HG02884 (cell line): ENCODE measurements around the gene RALGPS1.

Experiments
- ATAC-seq: cut with Tn5 transposase; IDR thresholded peaks from one replicate; pipeline ENCODE4 v1.9.1; 2021; ENCODE audit warnings: mild to moderate bottlenecking, moderate library complexity; ENCODE audit not compliant: unreplicated experiment

Gene RALGPS1

DNA sequence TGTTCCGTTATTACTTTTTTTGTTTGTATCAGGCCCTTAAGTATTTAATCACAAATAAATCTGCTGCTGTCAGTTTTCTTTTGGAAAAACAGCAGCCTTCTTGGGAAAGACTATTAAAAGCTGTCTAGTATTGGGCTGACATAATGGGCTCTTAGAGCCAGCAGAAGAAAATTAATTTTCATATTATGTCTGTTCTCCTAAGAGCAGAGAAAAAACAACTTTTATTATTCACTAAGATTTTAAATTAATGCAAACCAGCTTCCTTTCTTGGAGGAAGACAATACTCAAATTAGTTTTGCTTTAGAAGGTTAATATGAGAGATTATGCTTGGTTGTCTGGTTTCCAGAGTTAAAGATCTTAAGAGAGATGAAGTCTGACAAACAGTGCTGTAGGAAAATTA, 319.4 kb downstream of the RALGPS1 start:
- ATAC-seq, result no peak

DNA sequence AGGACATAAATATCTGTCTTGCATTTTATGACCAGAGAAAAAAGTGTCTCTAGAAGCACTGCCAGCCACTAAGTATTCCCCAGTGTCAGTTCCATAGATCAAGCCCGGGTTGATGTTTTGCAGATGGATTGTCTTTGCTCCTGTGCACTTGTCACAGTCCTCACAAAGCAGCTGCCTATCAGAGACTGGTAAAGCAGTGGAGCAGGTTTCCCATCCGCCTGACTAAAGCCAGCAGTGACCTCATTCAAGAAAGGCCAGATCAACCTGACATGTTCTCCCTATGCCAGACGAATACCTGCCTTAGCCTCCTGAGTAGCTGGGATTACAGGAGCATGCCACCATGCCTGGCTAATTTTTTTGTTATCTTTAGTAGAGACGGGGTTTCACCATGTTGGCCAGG, 323.2 kb downstream of the RALGPS1 start:
- ATAC-seq, result no peak

DNA sequence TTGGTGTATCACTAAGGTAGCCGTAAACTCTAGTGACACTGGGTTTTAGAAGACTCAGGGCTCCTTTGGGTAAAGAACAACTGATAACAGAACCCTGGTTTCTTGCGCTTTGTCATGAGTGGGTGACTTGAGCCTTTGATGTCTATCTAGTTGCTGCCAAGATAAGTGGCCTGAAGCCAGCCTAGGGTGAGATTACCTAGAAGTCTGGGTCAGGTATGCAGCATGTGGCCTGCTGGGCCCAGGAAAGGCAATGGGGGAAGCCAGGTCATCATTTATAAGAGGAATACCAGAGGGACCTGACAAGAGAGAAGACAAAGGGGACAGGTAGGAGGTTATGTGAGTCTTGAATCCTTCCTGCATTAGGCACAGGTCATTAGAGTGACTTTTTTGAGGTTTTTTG, 326.8 kb downstream of the RALGPS1 start:
- ATAC-seq, result no peak

DNA sequence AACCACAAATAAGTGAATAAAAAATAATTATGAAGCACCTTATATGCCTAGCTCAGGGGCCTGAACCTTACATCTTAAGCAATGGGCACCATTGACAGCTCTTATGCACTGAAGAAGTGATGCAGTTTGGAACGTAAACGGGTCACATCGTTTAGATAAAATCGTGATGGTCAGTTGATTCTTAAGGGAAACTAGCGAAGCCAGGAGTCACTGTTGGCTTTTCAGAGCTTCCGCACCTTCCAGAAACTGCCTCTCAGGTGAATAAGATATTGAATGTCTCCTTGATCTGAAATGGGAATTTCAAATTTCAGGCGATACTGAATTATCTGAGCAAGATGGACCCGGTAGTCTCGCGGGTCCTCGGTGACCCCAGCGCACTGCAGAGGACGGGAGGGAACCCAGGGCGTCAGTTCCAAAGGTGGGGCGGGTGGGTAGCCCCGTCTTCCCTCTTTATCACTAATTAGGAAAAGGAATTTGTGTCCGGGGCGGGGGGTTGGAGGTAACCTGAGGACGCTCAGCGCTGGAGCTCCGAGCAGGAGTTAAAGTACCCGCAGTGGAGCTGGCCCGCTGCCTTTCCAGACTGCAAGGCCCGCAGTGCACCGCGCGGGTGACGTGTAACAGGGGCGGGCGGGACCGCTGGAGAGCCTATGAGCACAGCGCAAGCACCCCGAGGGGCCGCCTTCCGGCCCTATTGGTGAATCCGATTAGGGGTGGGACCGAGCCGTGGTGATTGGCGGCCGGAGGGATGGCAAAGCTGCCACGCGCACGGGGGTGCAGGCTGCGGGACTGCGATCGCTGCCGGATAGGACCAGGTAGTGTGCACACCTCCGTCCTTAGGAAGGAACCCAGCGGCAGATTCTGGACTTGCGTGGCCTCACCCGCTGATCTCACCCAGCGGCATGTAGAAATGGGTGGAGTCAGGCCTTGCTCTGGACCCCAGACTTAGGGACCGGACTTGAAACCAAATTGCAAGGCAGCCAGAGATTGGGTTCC, 330.3 kb downstream of the RALGPS1 start:
- ATAC-seq, result peak; percentile 99

DNA sequence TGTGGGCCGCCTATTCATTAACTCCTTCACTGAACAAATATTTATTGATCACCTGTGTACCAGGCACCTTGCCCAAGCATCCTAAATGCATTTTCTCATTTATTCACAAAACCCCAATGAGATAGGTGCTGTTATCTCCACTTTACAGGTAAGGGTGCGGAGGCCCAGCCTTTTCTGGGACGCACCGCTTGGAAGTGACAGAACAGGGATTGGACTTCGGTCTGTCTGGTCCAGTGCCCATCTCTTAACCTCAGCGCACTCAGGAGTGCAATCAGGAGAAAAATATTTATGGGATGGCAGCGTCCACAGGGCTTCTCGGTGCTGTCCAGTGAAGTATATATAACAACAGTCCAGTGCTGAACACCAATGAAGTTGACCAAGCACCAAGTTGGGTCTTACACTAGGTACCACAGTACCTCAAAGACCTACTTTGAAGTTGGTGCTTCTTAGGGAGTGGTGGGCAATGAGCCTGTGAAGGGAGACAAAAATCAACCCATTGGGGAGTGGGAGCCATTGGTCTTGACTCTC, 331.1 kb downstream of the RALGPS1 start:
- no peak for ATAC-seq

DNA sequence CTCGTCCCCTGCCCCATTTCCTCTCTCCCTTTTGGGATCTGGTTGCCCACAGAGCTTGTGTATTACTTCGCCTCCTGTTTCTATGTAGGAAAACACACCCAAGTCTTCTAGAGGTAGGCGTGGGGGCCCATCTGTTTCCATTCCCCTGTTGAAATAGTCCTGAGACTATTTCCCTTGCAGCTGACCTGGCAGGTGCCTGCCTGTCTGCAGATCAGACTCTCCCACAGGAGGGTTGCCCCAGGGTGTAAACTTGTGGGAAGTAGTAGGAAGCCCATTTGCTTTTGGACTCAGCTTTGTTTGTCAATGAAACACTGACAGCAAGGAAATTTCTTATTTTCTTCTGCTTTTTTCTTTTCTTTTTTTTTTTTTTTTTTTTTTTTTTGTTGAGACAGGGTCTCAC, 333.7 kb downstream of the RALGPS1 start:
- no peak for ATAC-seq

DNA sequence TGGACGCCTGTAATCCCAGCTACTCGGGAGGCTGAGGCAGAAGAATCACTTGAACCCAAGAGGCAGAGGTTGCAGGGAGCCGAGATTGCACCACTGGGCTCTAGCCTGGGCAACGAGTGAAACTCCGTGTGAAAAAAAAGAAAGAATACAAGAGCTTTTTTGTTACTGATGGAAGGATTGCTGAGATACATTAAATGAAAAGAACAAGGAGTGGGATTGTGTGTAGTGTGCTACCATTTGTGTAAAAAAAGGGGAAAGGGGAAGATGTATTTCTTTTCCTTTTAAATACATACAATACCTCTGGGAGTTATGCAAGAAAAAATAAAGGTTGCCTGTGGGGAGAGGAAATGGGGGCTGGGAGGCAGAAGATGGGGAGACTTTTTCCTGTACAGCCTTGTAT, 335.3 kb downstream of the RALGPS1 start:
- ATAC-seq, result no peak

DNA sequence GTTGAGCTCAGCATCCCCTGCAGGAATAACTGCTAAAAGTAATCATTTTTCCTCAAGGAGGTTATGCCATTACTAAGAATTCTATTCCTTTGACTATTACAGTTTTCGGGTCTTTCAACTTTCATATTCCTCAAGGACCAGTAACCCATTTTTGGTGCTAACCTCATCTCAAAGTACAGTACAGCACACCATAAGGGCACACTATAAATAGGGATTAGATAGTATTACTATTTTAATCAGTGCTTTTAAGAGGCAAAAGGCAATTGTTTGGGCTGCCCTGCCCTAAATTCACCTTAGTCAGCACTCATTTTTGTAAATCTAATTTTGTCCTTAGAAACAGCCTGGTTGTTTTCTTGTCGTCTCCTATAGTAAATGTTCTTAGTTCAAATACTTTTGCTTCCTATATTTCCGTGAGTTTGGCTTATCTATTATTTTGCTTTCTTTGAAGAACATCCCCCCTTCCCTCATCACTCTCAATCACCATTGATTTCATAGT, 336.4 kb downstream of the RALGPS1 start:
- no peak for ATAC-seq

DNA sequence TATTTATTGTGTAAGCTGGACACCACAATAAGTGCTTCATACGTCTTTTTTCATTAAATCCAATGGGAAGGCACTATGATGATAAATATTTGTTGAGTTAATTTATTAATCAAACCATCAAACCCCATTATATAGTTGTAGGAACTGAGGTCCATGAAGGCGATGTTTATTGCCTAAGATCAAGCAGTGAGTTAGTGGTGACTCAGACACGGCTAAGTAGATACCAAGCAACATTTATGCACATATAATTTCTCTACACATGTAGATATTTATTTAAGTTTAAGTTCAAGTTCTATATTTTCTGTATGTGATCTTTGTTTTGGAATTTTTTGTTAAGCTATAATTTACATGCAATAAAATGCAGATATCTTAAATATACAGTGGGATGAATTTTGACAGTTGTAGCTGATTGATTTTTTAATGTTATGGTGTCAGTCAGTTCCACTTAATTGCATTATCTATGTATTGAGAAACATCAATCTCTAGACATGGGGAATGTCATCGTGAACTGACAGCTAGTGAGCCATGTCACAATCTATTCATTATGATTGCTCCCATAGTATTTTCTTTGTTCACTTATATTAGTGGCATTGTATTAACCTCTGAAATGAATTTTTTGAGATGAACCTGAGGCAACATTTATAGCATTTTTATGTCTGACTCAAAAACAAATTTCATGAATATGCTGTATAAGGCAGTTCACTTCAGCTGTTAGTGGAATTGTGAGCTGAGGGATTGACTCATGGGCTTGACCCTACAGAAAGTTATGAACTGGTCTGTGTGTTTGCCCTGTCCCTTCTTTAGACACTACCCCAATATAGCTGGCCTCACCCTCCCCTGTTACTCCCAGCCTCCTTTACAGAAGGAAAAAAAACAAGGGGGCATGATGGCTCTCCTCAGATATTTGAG, 338.1 kb downstream of the RALGPS1 start:
- no peak for ATAC-seq

DNA sequence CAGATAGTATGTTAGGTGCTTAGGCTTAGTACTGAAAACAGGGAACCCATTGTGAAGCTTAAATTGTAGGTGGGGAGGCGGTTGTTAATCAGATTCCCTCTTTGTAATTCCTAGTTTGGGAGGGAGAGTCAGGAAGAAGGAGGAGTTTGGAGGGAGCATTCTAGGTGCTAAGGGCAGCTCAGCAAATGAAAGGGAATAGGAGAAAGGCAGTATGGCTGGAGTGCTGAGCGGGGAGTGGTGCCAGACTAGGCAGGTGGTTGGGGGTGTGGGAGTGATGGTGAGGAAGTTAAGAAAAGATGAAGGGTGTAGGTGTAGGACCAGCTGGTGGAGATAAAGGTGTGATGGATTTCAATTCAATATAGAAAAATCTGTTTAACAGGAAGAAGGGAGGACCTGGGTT, 338.9 kb downstream of the RALGPS1 start:
- ATAC-seq, result no peak

DNA sequence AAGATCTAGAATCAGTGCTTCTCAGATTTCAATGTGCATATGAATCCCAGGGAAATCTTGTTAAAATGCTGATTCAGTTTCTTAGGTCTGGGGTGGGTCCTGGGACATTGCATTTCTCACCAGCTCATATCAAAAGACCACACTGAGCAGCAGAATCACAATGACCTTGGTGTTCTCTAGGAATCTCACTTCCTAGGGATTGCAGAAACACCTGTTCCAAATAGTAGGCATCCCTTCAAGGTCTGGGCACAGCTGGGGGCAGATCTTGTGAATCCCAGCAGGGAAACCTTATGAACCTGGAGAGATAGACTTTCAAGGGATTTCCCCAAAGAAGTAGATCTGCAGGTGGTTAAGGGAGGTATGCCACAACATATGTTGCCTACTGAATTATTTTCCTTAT, 341.1 kb downstream of the RALGPS1 start:
- no peak for ATAC-seq

DNA sequence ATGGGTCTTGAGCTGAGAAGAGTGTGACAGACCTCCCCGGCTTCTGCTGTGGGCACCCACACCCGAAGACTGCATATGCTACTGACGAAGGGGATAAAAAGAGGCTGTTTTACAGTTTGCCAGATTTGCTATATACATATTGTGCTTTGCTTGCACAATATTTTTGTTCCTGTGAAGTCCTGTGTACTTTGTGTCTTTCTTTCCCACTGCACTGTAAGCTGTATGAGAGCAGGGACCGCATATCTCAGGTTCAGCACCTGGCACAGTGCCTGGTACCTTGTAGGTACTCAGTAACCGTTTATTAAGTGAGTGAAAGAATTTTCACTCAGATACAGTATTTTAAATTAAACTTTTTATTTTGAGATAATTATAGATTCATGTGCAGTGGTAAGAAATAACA, 341.7 kb downstream of the RALGPS1 start:
- ATAC-seq, result no peak

DNA sequence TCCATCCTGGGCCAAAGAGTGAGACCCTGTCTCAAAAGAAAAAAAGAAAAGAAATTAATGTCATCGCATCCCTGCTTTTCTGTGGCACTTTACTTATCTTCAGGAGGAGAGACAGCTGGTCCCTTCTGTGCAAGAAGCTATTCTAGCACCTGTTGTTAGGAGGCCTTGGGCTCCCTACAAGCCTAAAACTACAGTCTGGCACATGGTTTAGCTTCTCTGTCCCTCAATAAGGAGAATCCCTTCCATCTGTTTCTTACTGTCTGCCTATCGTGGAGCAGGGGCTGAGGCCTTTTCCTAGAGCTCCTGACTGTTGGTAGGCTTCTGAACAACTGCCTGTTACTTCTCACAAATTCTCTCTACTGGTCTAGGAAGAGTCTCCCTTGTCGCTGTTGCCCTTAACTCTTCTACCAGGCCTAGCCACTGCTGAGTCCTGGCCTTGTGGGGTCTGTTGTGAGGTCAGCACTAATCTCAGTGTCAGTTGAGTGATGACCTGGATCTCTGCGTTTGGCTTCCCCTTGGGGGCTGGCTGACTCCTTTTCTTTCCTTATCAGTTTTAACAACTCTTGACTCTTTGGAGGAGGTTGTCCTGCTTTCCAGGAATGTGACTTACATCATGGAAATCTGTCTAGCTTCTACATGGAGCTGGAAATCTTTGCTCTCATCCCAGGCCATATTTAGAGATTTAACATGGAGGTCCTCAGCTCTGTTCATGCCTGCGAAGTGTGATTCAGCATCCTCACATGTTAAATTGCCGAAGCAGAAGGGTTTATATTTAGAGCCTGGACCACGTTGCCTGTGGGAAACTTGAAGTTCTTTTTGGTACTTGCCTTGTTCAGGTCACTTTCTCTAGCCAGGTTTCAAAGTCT, 344.3 kb downstream of the RALGPS1 start:
- no peak for ATAC-seq

DNA sequence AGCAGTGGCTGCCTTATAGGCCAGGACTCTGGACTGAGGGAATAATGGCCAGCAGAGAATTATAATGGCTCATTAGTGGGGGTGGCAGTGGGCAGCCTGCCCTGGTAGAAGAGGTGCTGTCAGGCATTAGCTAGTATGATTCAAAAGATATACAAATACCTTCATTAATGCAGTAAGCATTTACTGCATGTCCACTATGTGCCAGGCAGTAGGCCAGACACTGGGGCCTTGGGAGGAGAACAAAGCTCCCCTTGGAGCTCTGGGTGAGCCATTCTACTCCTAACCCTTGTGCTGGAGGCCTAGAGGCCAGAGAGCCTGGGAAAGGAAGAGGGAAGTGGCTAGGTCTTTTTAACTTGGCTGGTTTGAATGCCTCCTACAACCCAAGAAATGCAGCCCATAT, 348.0 kb downstream of the RALGPS1 start:
- no peak for ATAC-seq

DNA sequence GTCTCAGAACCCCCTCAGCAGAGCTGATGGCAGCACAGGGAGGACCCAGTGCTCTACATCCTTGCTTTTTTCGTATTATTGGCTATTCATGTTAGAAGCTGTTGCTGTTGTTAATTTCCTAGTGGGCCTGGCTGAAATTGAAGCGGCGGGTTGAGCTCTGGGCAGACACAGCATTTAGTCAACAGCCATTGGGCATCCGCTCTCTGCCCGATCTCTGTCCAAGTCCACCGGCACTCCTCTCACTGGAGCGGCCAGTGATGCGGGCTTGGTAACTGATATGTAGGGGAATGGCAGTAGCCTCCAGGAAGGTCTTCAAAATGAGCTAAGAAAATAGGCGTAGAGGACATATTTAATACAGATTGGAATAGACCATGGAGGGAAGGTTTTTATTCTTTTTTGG, 348.7 kb downstream of the RALGPS1 start:
- ATAC-seq, result no peak

DNA sequence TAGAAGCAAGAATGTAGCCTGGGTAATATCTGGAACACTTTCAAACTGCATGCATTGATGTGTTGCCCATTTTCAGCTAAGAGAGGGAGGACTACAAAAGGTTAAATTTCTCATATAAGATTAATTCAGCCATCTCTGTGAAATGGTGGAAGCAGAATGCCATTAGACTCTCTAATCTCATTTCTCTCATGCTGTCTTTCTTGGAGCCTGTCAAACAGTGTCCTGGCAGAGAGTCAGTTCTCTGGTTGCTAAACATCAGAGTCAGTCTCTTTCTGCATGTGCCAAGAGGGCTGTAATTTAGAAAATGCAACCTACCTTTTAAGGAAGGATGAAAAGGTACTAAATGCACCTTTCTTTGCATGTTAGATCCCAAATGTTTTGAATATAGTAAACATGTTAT, 349.1 kb downstream of the RALGPS1 start:
- ATAC-seq, result no peak

DNA sequence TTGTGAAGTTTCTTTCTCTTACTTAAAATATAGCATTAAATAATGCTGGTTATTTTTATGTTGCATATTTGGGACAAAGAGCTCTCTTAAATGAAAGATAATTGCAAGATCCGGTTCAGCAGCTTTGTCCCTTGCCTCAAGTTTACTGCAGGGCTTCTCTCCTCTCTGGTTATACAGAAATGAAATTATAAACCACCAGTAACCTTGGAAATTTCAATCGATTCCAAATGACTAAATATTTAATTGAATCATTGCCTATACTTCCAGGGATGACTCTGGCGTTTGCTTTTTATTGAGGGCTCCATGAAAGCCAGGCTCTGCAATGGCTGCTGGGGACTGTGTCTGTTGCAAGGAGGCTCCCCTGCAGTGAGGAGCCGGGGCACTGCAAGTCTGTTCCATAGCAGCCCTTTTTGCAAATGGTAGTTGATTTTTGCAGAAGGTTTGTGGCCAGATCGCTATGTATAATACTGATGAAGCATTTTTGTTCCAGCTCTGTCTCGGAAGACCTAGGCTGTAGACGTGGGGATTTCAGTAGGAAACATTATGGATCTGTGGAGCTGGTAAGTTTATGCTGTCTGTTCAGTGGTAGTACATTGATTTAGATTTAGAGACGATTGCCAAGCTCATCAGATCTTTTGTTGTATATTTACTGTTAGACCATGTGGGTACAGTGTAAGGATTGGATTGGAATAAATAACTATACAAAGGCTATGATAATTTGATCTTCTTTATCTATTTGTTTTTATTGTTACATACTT, 350.1 kb downstream of the RALGPS1 start, which contains the start of gene GARNL3:
Gene GARNL3 (plus strand): TSS at position 313 of the 758 bp plus-strand sequence. CDS start 104 bp downstream, at position 417.
- ATAC-seq, result no peak

DNA sequence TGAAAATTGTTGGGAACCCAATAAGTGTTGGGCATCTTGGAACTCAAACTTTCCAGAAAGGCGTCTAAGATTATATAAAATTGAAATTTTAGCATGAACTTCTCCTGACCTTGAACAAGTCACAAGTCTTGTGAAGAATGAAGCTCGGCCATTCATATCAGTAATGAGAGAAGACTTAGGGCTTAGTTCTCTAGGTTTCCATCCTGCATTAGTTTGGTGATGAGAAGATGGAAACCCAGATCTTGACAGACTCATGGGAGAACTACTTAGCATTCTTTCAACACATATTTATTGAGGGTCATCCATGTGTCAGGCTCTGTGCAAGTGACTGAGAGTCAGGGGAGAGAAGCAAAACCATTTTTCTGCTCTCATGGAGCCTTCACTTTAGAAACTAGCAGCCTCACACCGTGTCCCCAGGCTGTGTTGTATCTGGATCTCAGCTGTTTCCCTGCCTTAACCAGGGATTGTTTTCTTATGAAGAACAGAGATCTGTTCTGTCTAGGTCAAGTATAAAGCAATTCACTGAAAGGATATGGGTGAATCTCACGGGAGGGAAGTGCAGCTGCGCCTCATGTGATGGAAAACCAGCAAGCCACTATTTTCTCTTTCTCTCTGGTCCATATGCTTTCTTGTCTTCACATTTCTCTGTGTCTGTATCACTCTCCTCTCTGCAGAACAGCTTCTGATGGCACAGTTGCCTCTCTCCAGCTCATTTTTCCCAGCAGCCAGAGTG, 353.4 kb downstream of the RALGPS1 start:
- ATAC-seq, result no peak

DNA sequence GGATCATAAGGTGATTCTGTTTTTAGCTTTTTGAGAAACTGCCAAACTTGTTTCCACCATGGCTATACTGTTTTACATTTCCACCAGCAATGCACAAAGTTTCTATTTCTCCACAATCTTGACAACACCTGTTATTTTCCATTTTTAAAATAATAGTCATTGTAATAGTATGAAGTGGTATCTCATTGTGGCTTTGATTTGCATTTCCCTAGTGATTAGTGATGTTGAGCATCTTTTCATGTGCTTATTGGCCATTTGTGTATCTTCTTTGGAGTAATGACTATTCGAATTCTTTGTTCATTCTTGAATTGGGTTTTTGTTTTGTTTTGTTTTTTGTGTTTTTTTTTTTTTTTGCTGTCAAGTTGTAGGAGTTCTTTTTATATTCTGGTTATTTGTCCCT, 354.9 kb downstream of the RALGPS1 start:
- no peak for ATAC-seq
